K562 (cell line): ENCODE data around the gene HCN3. TPM values are rescaled to one million over a fixed set of nuclear protein-coding genes. Genes with fewer than 3 reads are reported as not detected.

Source experiments
- ATAC-seq: fragments of 200-7000 bp; cut with Tn5 transposase; 3 replicates; pipeline ENCODE4 v1.9.1; 2020; ENCODE audit warnings: moderate library complexity
- BruUV-seq: library from RNA; stranded (reverse); fragments of 400-500 nt; replicated peaks from 2 replicates; lab custom pipeline; 2021; lab: Mats Ljungman, UMichigan
- CTCF ChIA-PET: fragments of 300-600 bp; formaldehyde crosslinking; extraction: SDS; loops from one replicate; lab custom pipeline; 2021; ENCODE audit warnings: low intra/inter-chr PET ratio; lab: Yijun Ruan, JAX
- POLR2A ChIA-PET: fragments of 300-600, 350-650 bp; sonication (Branson Sonifier 250); formaldehyde crosslinking; extraction: SDS; loops from one replicate; lab custom pipeline; 2021; ENCODE audit warnings: antibody characterized with exemption, inconsistent platforms; lab: Yijun Ruan, JAX
- DNase-seq, 4 experiments: peaks; one replicate each; pipeline versions ENCODE4 v3.0.0 to v3.0.0-alpha.2; 2011 to 2018; ENCODE audit warnings: low spot score in 3 of 4, mixed read lengths in 3 of 4; ENCODE audit errors: extremely low read depth in 1 of 4
- FAIRE-seq: peaks from 2 replicates; lab custom pipeline; 2011; peaks lifted over from hg19 to GRCh38; lab: Jason Lieb, UNC
- H2AFZ ChIP-seq: 2 replicates; pipeline ENCODE4 v1.6.0; 2011; ENCODE audit warnings: low read depth, low read length, control low read depth, inconsistent platforms
- H3K27ac ChIP-seq: fragments of 200-600 bp; 3 replicates; pipeline ENCODE4 v1.8.0; 2011; ENCODE audit warnings: low read depth, mild to moderate bottlenecking, control low read depth, inconsistent platforms, low read length, moderate library complexity, mixed read lengths; ENCODE audit errors: extremely low read depth
- H3K27me3 ChIP-seq, 2 experiments: fragments of 300-600 bp in 1 of 2; 2 replicates in 1 of 2; 3 replicates in 1 of 2; pipeline versions ENCODE4 v1.6.0 to v1.8.0; 2011; ENCODE audit warnings: inconsistent platforms in 2 of 2, low read length in 2 of 2, mild to moderate bottlenecking in 1 of 2, mixed read lengths in 1 of 2, moderate library complexity in 1 of 2; ENCODE audit not compliant: control insufficient read depth in 2 of 2, insufficient read depth in 2 of 2
- H3K36me3 ChIP-seq: fragments of 300-600 bp; 3 replicates; pipeline ENCODE4 v1.8.0; 2011; ENCODE audit warnings: mild to moderate bottlenecking, low read length, inconsistent platforms; ENCODE audit not compliant: control insufficient read depth, insufficient read depth
- H3K4me1 ChIP-seq, 2 experiments: fragments of 200-600 bp in 1 of 2; replicated peaks in 1 of 2; 2 replicates in 1 of 2; 3 replicates in 1 of 2; pipeline versions ENCODE4 v1.5.1 to v1.8.0; 2011; ENCODE audit warnings: inconsistent platforms in 2 of 2, low read length in 2 of 2, mild to moderate bottlenecking in 1 of 2, mixed read lengths in 1 of 2, moderate library complexity in 1 of 2; ENCODE audit not compliant: control insufficient read depth in 2 of 2, insufficient read depth in 2 of 2
- H3K4me2 ChIP-seq: 2 replicates; pipeline ENCODE4 v1.6.1; 2011; ENCODE audit warnings: low read length, control low read depth, inconsistent platforms, mixed read lengths; ENCODE audit not compliant: insufficient read depth
- H3K4me3 ChIP-seq: fragments of 200-600 bp; sonication (generic), shearing (Covaris generic); 2 replicates; pipeline ENCODE4 v1.5.1; 2016; ENCODE audit warnings: control low read depth, inconsistent platforms
- H3K79me2 ChIP-seq: fragments of 200-600 bp; 3 replicates; pipeline ENCODE4 v1.8.0; 2011; ENCODE audit warnings: low read length, inconsistent platforms; ENCODE audit not compliant: control insufficient read depth, insufficient read depth
- H3K9ac ChIP-seq, 2 experiments: 2 replicates each; pipeline versions ENCODE4 v1.6.0 to v1.6.1; 2011; ENCODE audit warnings: low read depth in 2 of 2, low read length in 2 of 2, control low read depth in 1 of 2, inconsistent platforms in 1 of 2, mild to moderate bottlenecking in 1 of 2, mixed read lengths in 1 of 2; ENCODE audit not compliant: insufficient read depth in 1 of 2
- H3K9me1 ChIP-seq: one replicate; pipeline ENCODE4 v1.6.0; 2011; ENCODE audit warnings: inconsistent platforms, mild to moderate bottlenecking, low read length, moderate library complexity; ENCODE audit not compliant: control insufficient read depth, insufficient read depth
- H3K9me3 ChIP-seq: replicated peaks from 2 replicates; pipeline ENCODE4 v1.5.1; 2011; ENCODE audit warnings: low read depth, low read length, inconsistent platforms; ENCODE audit not compliant: control insufficient read depth, insufficient read depth
- H4K20me1 ChIP-seq: replicated peaks from 2 replicates; pipeline ENCODE4 v1.6.1; 2011; ENCODE audit warnings: low read length, inconsistent platforms, mixed read lengths; ENCODE audit not compliant: control insufficient read depth, insufficient read depth
- MEIS2 ChIP-seq: fragments of 450-650 bp; IDR thresholded peaks from 2 replicates; pipeline ENCODE4 v1.6.1; 2014; ENCODE audit warnings: mild to moderate bottlenecking; ENCODE audit not compliant: partially characterized antibody
- POLR2G ChIP-seq: fragments of 200-400 bp; formaldehyde crosslinking; IDR thresholded peaks from 2 replicates; pipeline ENCODE4 v1.6.1; 2017; ENCODE audit warnings: low read depth, mild to moderate bottlenecking, antibody characterized with exemption, low read length, moderate library complexity
- ZBTB9 ChIP-seq: fragments of 450-650 bp; formaldehyde crosslinking; IDR thresholded peaks from 2 replicates; pipeline ENCODE4 v1.4.0; 2020; ENCODE audit warnings: mild to moderate bottlenecking, moderate library complexity
- ZFPM2 ChIP-seq: fragments of 250-450 bp; sonication (Bioruptor Pico); IDR thresholded peaks from 2 replicates; pipeline ENCODE4 v1.5.1; 2022; ENCODE audit warnings: mild to moderate bottlenecking
- WGBS: fragments of 100-300 bp; shearing (Covaris generic); methylation state at CpG from one replicate; pipeline ENCODE4 v1.1.6; 2016; ENCODE audit warnings: low coverage, mixed read lengths; ENCODE audit not compliant: insufficient coverage; ENCODE audit errors: missing lambda C conversion rate; 5-methylcytosine and 5-hydroxymethylcytosine counted together
- in situ Hi-C: fragments of 300-500 bp; cut with MboI; formaldehyde crosslinking; loops from 4 replicates; pipeline ENCODE4 v1.15.0; 2018; ENCODE audit warnings: inconsistent platforms, mixed read lengths
- intact Hi-C: fragments of 100-400 bp; cut with micrococcal nuclease; formaldehyde crosslinking; loops from 2 replicates; pipeline ENCODE4 v1.14.2; 2022
- polyA plus RNA-seq, 8 experiments: library from polyadenylated mRNA; depleted of rRNA in 4 of 8; stranded (reverse) in 5 of 8; unstranded in 3 of 8; fragments of >200 nt; fragmentation: Nextera tagmentation in 2 of 8; fragmentation: Illumina TruSeq in 1 of 8; extraction: Ambion mirVana in 2 of 8; extraction: Trizol in 1 of 8; gene quantifications; 2 replicates each; pipeline versions ENCODE4 v1.2.1 to v1.2.3, GENCODE V29; 2011 to 2014; ENCODE audit warnings: inconsistent platforms in 1 of 8, missing spikeins in 1 of 8
- total RNA-seq, 7 experiments: library from RNA; depleted of rRNA in 6 of 7; stranded (reverse); fragments of >200 nt in 6 of 7; fragmentation: Illumina TruSeq in 2 of 7; extraction: Trizol in 2 of 7; gene quantifications; 2 replicates each; pipeline versions ENCODE4 v1.2.1 to v1.2.3, GENCODE V29; 2011 to 2021; ENCODE audit warnings: low replicate concordance in 1 of 7

The HCN3 gene
- total and polyA plus RNA-seq, 9 of the 15 experiments (the other 6 are each of a cell fraction or from before 2014, with no cell fraction given): 0.91 to 9.7 (median 3.9) TPM

- no peaks in the 10 kb centered on the region for H3K9me3 ChIP-seq
- H3K9me1 ChIP-seq: no peaks in the 10 kb centered on the region
- no peak overlapping the region for H2AFZ ChIP-seq
- no peak overlapping the region for H3K27ac ChIP-seq
- no peaks in the 10 kb centered on the region for H4K20me1 ChIP-seq
- H3K4me3 ChIP-seq: no peak overlapping the region
- ChIA-PET CTCF (no interaction called here), POLR2A (interaction anchor here (0.9 to 1.8 kb wide), 2 partner anchors 13 to 17 kb away, joined by 3 to 8 read pairs; partner anchors contain the start of gene FDPS)
- intact Hi-C loops (no loop called here), in situ Hi-C loops (no loop called here)
- no TSS peak for BruUV-seq
- TF ChIP-seq MEIS2 (no peak), POLR2G (peak; percentile 6; the same call in 1 of the 2 replicates), ZFPM2 (CRISPR knock-in tag) (no peak), ZBTB9 (CRISPR knock-in tag) (no peak)
- H3K79me2 ChIP-seq: peaks cover 24% of the 10 kb centered on the region
- H3K4me1 ChIP-seq: peaks cover 8 to 39% of the 10 kb centered on the region in 2 experiments; a peak in 4 of 5 replicates
- H3K4me2 ChIP-seq: no peak overlapping the region
- no peaks in the 10 kb centered on the region for H3K27me3 ChIP-seq
- no peak for ATAC-seq
- H3K36me3 ChIP-seq: peaks cover 53% of the 10 kb centered on the region
- FAIRE-seq: no peak
- DNase-seq: no peak
- no peak overlapping the region for H3K9ac ChIP-seq
- 92% methylated on average over 32 of the region's 47 CpGs for WGBS
These were observed 18.1 kb downstream of the HCN3 start for GRCh38 chr1:155295183-155295941.
